ENCODE results near the gene MAPKAPK5.

- TF ChIP-seq CTCF (conservative IDR thresholded peaks at IDR 0.05; ENCODE audit: low read length) (no peak), EZH2phosphoT487 (IDR thresholded peaks at IDR 0.05; ENCODE audit: borderline replicate concordance) (no peak)
These were observed 38.9 kb upstream of the MAPKAPK5 start for GRCh38 chr12:111803038-111803626.

Data from Loucy (cell line).